HEK293 (cell line): ENCODE results near the gene UPF2.
A peak's percentile ranks its signal among the peaks of the same experiment; 100 is the strongest.

Experiments
- BCL11A ChIP-seq: fragments of 450-650 bp; formaldehyde crosslinking; IDR thresholded peaks from 2 replicates; pipeline ENCODE4 v1.5.1; 2016; ENCODE audit warnings: low read depth, missing biosample characterization, missing genetic modification characterization
- FEZF1 ChIP-seq: fragments of 450-650 bp; formaldehyde crosslinking; IDR thresholded peaks from 2 replicates; pipeline ENCODE4 v1.5.1; 2016; ENCODE audit warnings: missing biosample characterization, missing genetic modification characterization
- HOXD13 ChIP-seq: sonication (generic); formaldehyde crosslinking; IDR thresholded peaks from 2 replicates; pipeline ENCODE4 v1.8.0; 2022; ENCODE audit warnings: missing genetic modification reagents, borderline replicate concordance
- WT1 ChIP-seq: fragments of 450-650 bp; formaldehyde crosslinking; IDR thresholded peaks from 2 replicates; pipeline ENCODE4 v1.5.1; 2016; ENCODE audit warnings: missing biosample characterization, missing genetic modification characterization
- ZBTB1 ChIP-seq: fragments of 450-650 bp; formaldehyde crosslinking; IDR thresholded peaks from 2 replicates; pipeline ENCODE4 v1.5.1; 2016; ENCODE audit warnings: missing biosample characterization, missing genetic modification characterization
- ZFHX2 ChIP-seq: fragments of 450-650 bp; formaldehyde crosslinking; conservative IDR thresholded peaks from 2 replicates; pipeline ENCODE4 v1.5.1; 2016; ENCODE audit warnings: missing biosample characterization, missing genetic modification characterization
- ZNF132 ChIP-seq: fragments of 450-650 bp; formaldehyde crosslinking; IDR thresholded peaks from 2 replicates; pipeline ENCODE4 v1.5.1; 2017; ENCODE audit warnings: missing biosample characterization, missing genetic modification characterization, borderline replicate concordance
- ZNF16 ChIP-seq: fragments of 450-650 bp; formaldehyde crosslinking; IDR thresholded peaks from 2 replicates; pipeline ENCODE4 v1.5.1; 2016; ENCODE audit warnings: low read depth, missing biosample characterization, missing genetic modification characterization
- ZNF169 ChIP-seq: fragments of 450-650 bp; formaldehyde crosslinking; IDR thresholded peaks from 2 replicates; pipeline ENCODE4 v1.5.1; 2016; ENCODE audit warnings: missing biosample characterization, missing genetic modification characterization
- ZNF341 ChIP-seq: fragments of 450-650 bp; formaldehyde crosslinking; IDR thresholded peaks from 2 replicates; pipeline ENCODE4; 2016; ENCODE audit warnings: low read depth, missing biosample characterization, missing genetic modification characterization
- ZNF350 ChIP-seq: fragments of 450-650 bp; formaldehyde crosslinking; IDR thresholded peaks from 2 replicates; pipeline ENCODE4 v1.5.0; 2017; ENCODE audit warnings: missing biosample characterization, mild to moderate bottlenecking, missing genetic modification characterization
- ZNF416 ChIP-seq: fragments of 450-650 bp; formaldehyde crosslinking; IDR thresholded peaks from 2 replicates; pipeline ENCODE4 v1.5.1; 2016; ENCODE audit warnings: missing biosample characterization, missing genetic modification characterization
- ZNF548 ChIP-seq: fragments of 450-650 bp; formaldehyde crosslinking; IDR thresholded peaks from 2 replicates; pipeline ENCODE4 v1.5.1; 2016; ENCODE audit warnings: missing biosample characterization, missing genetic modification characterization
- ZNF585B ChIP-seq: fragments of 450-650 bp; formaldehyde crosslinking; IDR thresholded peaks from 2 replicates; pipeline ENCODE4 v1.5.1; 2016; ENCODE audit warnings: missing biosample characterization, missing genetic modification characterization
- ZNF623 ChIP-seq: fragments of 450-650 bp; formaldehyde crosslinking; IDR thresholded peaks from 2 replicates; pipeline ENCODE4 v1.5.1; 2016; ENCODE audit warnings: missing biosample characterization, missing genetic modification characterization
- ZNF654 ChIP-seq: fragments of 450-650 bp; formaldehyde crosslinking; IDR thresholded peaks from 2 replicates; pipeline ENCODE4 v1.5.1; 2016; ENCODE audit warnings: low read depth, missing biosample characterization, missing genetic modification characterization
- ZNF660 ChIP-seq: fragments of 450-650 bp; IDR thresholded peaks from 2 replicates; pipeline ENCODE4 v1.5.1; 2018; ENCODE audit warnings: missing biosample characterization, mild to moderate bottlenecking, missing genetic modification characterization
- ZNF747 ChIP-seq: fragments of 450-650 bp; formaldehyde crosslinking; IDR thresholded peaks from 2 replicates; pipeline ENCODE4 v1.5.1; 2016; ENCODE audit warnings: missing biosample characterization, missing genetic modification characterization
- ZNF791 ChIP-seq: fragments of 450-650 bp; formaldehyde crosslinking; IDR thresholded peaks from 2 replicates; pipeline ENCODE4 v1.5.1; 2016; ENCODE audit warnings: missing biosample characterization, missing genetic modification characterization
- ZNF843 ChIP-seq: fragments of 450-650 bp; formaldehyde crosslinking; IDR thresholded peaks from 2 replicates; pipeline ENCODE4 v1.5.1; 2016; ENCODE audit warnings: missing biosample characterization, missing genetic modification characterization
- TF ChIP-seq, protein P1 (sequence below): IDR thresholded peaks from 2 replicates; pipeline ENCODE4 v1.6.1; 2011; ENCODE audit warnings: mild to moderate bottlenecking, low read depth, low read length, borderline replicate concordance
- TF ChIP-seq, protein P2 (sequence below): fragments of 450-650 bp; formaldehyde crosslinking; IDR thresholded peaks from 2 replicates; pipeline ENCODE4 v1.5.1; 2017; ENCODE audit warnings: missing biosample characterization, missing genetic modification characterization
- TF ChIP-seq, protein P3 (sequence below): fragments of 450-650 bp; formaldehyde crosslinking; IDR thresholded peaks from 2 replicates; pipeline ENCODE4 v1.5.1; 2016; ENCODE audit warnings: missing biosample characterization, missing genetic modification characterization
- TF ChIP-seq, protein P4 (sequence below): fragments of 450-650 bp; formaldehyde crosslinking; IDR thresholded peaks from 2 replicates; pipeline ENCODE4 v1.5.1; 2016; ENCODE audit warnings: missing biosample characterization, missing genetic modification characterization
- TF ChIP-seq, protein P5 (sequence below): fragments of 450-650 bp; formaldehyde crosslinking; IDR thresholded peaks from 2 replicates; pipeline ENCODE4 v1.5.1; 2016; ENCODE audit warnings: missing biosample characterization, missing genetic modification characterization, borderline replicate concordance
- TF ChIP-seq, protein P6 (sequence below): fragments of 450-650 bp; formaldehyde crosslinking; IDR thresholded peaks from 2 replicates; pipeline ENCODE4 v1.5.1; 2016; ENCODE audit warnings: missing biosample characterization, missing genetic modification characterization

The UPF2 gene

DNA sequence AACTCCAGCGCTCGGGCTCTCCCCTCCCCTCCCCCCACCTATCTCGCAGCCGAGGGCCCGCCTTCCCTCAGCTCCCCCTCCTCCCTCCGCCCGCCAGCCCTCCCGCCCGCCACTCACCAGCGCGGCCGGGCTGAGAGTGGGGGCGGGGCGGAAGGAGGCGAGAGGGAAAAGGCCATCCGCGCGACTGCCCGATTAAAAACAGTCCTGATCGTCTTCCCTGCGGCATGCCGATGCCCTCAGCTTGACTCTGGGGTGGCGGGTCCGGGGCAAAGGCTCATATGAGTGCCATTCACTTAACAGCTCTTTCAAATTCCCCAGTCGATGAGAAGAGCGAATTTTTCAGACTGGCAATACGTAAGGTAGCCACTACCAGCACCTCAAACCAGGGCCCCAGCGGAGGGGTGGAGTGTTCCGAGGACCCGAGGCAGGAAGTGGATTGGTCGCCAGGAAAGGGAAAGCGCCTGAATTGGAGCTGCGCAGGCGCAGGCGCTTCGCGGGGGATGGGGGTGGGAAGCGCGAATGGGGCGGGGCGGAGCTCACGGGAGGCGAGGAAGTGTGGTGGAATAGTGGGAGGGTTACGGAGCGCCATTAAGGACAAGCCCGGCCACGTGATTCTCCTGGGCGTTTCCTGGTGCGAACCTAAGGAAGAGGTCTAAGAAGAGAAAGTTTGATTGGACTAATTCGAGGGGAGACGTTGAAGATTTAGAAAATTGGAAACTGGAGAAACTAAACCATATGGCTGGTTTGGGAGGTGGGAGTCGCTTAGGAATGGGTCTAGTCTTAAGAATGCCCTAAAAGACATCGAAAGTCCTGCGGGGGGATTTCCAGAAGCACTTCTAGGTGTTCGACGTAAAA is at the start of gene UPF2 (continued):
- TF ChIP-seq, protein P1, sequence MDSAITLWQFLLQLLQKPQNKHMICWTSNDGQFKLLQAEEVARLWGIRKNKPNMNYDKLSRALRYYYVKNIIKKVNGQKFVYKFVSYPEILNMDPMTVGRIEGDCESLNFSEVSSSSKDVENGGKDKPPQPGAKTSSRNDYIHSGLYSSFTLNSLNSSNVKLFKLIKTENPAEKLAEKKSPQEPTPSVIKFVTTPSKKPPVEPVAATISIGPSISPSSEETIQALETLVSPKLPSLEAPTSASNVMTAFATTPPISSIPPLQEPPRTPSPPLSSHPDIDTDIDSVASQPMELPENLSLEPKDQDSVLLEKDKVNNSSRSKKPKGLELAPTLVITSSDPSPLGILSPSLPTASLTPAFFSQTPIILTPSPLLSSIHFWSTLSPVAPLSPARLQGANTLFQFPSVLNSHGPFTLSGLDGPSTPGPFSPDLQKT = no peak
- TF ChIP-seq BCL11A (tag by site-specific recombination) = no peak
- TF ChIP-seq ZNF623 (tag by site-specific recombination) = no peak
- TF ChIP-seq ZNF132 (tag by site-specific recombination) = no peak
- no peak for TF ChIP-seq ZNF585B
- no peak for TF ChIP-seq ZNF350 (tag by site-specific recombination)
- TF ChIP-seq, protein P2, sequence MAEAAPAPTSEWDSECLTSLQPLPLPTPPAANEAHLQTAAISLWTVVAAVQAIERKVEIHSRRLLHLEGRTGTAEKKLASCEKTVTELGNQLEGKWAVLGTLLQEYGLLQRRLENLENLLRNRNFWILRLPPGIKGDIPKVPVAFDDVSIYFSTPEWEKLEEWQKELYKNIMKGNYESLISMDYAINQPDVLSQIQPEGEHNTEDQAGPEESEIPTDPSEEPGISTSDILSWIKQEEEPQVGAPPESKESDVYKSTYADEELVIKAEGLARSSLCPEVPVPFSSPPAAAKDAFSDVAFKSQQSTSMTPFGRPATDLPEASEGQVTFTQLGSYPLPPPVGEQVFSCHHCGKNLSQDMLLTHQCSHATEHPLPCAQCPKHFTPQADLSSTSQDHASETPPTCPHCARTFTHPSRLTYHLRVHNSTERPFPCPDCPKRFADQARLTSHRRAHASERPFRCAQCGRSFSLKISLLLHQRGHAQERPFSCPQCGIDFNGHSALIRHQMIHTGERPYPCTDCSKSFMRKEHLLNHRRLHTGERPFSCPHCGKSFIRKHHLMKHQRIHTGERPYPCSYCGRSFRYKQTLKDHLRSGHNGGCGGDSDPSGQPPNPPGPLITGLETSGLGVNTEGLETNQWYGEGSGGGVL = peak; percentile 25; the same call in 1 of the 2 replicates
- TF ChIP-seq WT1 (tag by site-specific recombination) = no peak
- no peak for TF ChIP-seq HOXD13 (CRISPR knock-in tag)
- TF ChIP-seq, protein P3, sequence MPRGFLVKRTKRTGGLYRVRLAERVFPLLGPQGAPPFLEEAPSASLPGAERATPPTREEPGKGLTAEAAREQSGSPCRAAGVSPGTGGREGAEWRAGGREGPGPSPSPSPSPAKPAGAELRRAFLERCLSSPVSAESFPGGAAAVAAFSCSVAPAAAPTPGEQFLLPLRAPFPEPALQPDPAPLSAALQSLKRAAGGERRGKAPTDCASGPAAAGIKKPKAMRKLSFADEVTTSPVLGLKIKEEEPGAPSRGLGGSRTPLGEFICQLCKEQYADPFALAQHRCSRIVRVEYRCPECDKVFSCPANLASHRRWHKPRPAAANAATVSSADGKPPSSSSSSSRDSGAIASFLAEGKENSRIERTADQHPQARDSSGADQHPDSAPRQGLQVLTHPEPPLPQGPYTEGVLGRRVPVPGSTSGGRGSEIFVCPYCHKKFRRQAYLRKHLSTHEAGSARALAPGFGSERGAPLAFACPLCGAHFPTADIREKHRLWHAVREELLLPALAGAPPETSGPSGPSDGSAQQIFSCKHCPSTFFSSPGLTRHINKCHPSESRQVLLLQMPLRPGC (tag by site-specific recombination) = peak; percentile 13
- TF ChIP-seq, protein P4, sequence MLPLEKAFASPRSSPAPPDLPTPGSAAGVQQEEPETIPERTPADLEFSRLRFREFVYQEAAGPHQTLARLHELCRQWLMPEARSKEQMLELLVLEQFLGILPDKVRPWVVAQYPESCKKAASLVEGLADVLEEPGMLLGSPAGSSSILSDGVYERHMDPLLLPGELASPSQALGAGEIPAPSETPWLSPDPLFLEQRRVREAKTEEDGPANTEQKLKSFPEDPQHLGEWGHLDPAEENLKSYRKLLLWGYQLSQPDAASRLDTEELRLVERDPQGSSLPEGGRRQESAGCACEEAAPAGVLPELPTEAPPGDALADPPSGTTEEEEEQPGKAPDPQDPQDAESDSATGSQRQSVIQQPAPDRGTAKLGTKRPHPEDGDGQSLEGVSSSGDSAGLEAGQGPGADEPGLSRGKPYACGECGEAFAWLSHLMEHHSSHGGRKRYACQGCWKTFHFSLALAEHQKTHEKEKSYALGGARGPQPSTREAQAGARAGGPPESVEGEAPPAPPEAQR = no peak; the same call in 1 of the 2 replicates
- TF ChIP-seq ZNF341 (tag by site-specific recombination) = peak; percentile 92
- TF ChIP-seq ZNF654 (tag by site-specific recombination) = no peak
- no peak for TF ChIP-seq FEZF1 (tag by site-specific recombination)
- TF ChIP-seq, protein P5, sequence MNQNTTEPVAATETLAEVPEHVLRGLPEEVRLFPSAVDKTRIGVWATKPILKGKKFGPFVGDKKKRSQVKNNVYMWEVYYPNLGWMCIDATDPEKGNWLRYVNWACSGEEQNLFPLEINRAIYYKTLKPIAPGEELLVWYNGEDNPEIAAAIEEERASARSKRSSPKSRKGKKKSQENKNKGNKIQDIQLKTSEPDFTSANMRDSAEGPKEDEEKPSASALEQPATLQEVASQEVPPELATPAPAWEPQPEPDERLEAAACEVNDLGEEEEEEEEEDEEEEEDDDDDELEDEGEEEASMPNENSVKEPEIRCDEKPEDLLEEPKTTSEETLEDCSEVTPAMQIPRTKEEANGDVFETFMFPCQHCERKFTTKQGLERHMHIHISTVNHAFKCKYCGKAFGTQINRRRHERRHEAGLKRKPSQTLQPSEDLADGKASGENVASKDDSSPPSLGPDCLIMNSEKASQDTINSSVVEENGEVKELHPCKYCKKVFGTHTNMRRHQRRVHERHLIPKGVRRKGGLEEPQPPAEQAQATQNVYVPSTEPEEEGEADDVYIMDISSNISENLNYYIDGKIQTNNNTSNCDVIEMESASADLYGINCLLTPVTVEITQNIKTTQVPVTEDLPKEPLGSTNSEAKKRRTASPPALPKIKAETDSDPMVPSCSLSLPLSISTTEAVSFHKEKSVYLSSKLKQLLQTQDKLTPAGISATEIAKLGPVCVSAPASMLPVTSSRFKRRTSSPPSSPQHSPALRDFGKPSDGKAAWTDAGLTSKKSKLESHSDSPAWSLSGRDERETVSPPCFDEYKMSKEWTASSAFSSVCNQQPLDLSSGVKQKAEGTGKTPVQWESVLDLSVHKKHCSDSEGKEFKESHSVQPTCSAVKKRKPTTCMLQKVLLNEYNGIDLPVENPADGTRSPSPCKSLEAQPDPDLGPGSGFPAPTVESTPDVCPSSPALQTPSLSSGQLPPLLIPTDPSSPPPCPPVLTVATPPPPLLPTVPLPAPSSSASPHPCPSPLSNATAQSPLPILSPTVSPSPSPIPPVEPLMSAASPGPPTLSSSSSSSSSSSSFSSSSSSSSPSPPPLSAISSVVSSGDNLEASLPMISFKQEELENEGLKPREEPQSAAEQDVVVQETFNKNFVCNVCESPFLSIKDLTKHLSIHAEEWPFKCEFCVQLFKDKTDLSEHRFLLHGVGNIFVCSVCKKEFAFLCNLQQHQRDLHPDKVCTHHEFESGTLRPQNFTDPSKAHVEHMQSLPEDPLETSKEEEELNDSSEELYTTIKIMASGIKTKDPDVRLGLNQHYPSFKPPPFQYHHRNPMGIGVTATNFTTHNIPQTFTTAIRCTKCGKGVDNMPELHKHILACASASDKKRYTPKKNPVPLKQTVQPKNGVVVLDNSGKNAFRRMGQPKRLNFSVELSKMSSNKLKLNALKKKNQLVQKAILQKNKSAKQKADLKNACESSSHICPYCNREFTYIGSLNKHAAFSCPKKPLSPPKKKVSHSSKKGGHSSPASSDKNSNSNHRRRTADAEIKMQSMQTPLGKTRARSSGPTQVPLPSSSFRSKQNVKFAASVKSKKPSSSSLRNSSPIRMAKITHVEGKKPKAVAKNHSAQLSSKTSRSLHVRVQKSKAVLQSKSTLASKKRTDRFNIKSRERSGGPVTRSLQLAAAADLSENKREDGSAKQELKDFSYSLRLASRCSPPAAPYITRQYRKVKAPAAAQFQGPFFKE (tag by site-specific recombination) = no peak
- TF ChIP-seq, protein P6, sequence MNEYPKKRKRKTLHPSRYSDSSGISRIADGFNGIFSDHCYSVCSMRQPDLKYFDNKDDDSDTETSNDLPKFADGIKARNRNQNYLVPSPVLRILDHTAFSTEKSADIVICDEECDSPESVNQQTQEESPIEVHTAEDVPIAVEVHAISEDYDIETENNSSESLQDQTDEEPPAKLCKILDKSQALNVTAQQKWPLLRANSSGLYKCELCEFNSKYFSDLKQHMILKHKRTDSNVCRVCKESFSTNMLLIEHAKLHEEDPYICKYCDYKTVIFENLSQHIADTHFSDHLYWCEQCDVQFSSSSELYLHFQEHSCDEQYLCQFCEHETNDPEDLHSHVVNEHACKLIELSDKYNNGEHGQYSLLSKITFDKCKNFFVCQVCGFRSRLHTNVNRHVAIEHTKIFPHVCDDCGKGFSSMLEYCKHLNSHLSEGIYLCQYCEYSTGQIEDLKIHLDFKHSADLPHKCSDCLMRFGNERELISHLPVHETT (tag by site-specific recombination) = peak; percentile 95
- 0 out of 2 replicates have a peak, but pooled peaks have one; percentile 53 for TF ChIP-seq ZNF843
- TF ChIP-seq ZNF747 (tag by site-specific recombination) = no peak
- TF ChIP-seq ZFHX2 = peak; percentile 28
- no peak for TF ChIP-seq ZNF16 (tag by site-specific recombination)
- TF ChIP-seq ZNF416 (tag by site-specific recombination) = no peak
- peak; percentile 55 for TF ChIP-seq ZNF660 (tag by site-specific recombination)
- no peak for TF ChIP-seq ZNF548 (tag by site-specific recombination)
- no peak for TF ChIP-seq ZNF791 (tag by site-specific recombination)
- TF ChIP-seq ZNF169 (tag by site-specific recombination) = no peak
- no peak for TF ChIP-seq ZBTB1 (tag by site-specific recombination)
